ENCODE measurements around the gene ELOVL6.

DNA sequence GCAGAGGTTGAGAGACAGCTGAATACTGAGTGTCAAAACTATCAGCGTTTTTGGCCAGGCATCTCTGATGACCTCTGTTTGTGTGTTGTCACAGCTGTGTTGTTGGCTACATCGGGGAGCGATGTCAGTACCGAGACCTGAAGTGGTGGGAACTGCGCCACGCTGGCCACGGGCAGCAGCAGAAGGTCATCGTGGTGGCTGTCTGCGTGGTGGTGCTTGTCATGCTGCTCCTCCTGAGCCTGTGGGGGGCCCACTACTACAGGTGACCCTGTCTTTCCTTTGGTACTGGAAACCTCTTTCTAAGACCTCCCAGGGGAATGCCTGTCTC lies 198.9 kb downstream of the ELOVL6 start:
- TF ChIP-seq, protein P1, sequence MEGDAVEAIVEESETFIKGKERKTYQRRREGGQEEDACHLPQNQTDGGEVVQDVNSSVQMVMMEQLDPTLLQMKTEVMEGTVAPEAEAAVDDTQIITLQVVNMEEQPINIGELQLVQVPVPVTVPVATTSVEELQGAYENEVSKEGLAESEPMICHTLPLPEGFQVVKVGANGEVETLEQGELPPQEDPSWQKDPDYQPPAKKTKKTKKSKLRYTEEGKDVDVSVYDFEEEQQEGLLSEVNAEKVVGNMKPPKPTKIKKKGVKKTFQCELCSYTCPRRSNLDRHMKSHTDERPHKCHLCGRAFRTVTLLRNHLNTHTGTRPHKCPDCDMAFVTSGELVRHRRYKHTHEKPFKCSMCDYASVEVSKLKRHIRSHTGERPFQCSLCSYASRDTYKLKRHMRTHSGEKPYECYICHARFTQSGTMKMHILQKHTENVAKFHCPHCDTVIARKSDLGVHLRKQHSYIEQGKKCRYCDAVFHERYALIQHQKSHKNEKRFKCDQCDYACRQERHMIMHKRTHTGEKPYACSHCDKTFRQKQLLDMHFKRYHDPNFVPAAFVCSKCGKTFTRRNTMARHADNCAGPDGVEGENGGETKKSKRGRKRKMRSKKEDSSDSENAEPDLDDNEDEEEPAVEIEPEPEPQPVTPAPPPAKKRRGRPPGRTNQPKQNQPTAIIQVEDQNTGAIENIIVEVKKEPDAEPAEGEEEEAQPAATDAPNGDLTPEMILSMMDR (IDR thresholded peaks at IDR 0.05), result no peak
- no peak for TF ChIP-seq POLR2A (IDR thresholded peaks at IDR 0.05)
